Fibroblast of lung (primary cell): ENCODE data around the gene TMED9. TPM values are rescaled to one million over a fixed set of nuclear protein-coding genes. Genes with fewer than 3 reads are reported as not detected.
"Not testable (repeated sequence)": the region's sequence is repeated elsewhere in the genome, so short reads cannot be mapped to it uniquely, and the experiment has no call there.

Source experiments
- DNase-seq, 2 donors: peaks; one replicate each; pipeline versions ENCODE4 v3.0.0 to v3.0.0-alpha.2; 2010; ENCODE audit warnings: low read depth in 2 of 2
- H2AFZ ChIP-seq: 2 replicates; pipeline ENCODE4 v1.5.1; 2012; ENCODE audit warnings: low read length, control low read depth, inconsistent platforms
- H3K27ac ChIP-seq: 2 replicates; pipeline ENCODE4 v1.5.1; 2011; ENCODE audit warnings: low read length, control low read depth; ENCODE audit not compliant: insufficient read depth
- H3K27me3 ChIP-seq: 2 replicates; pipeline ENCODE4 v1.5.1; 2011; ENCODE audit warnings: mild to moderate bottlenecking, low read length; ENCODE audit not compliant: control insufficient read depth, insufficient read depth
- H3K36me3 ChIP-seq: 2 replicates; pipeline ENCODE4 v1.5.1; 2011; ENCODE audit warnings: low read length; ENCODE audit not compliant: control insufficient read depth, insufficient read depth
- H3K4me1 ChIP-seq: 2 replicates; pipeline ENCODE4 v1.5.1; 2011; ENCODE audit warnings: low read length; ENCODE audit not compliant: control insufficient read depth, insufficient read depth; ENCODE audit errors: extremely low read depth
- H3K4me2 ChIP-seq: 2 replicates; pipeline ENCODE4 v1.5.1; 2011; ENCODE audit warnings: low read length, control low read depth; ENCODE audit not compliant: insufficient read depth; ENCODE audit errors: extremely low read depth
- H3K4me3 ChIP-seq, 4 experiments: fragments of 200-600 bp in 1 of 4; sonication (generic) in 1 of 4; replicated peaks in 1 of 4; 2 replicates each; pipeline ENCODE4 v1.5.1; 2011 to 2016; ENCODE audit warnings: low read length in 4 of 4, low read depth in 3 of 4, mild to moderate bottlenecking in 3 of 4, control low read depth in 2 of 4, inconsistent platforms in 1 of 4, mixed read lengths in 1 of 4; ENCODE audit not compliant: insufficient read depth in 1 of 4; ENCODE audit errors: control extremely low read depth in 1 of 4
- H3K79me2 ChIP-seq: 2 replicates; pipeline ENCODE4 v1.5.1; 2012; ENCODE audit warnings: mild to moderate bottlenecking, low read length, inconsistent platforms; ENCODE audit not compliant: control insufficient read depth, insufficient read depth
- H3K9ac ChIP-seq: 2 replicates; pipeline ENCODE4 v1.5.1; 2011; ENCODE audit warnings: mild to moderate bottlenecking, low read length, control low read depth; ENCODE audit not compliant: insufficient read depth
- H3K9me3 ChIP-seq: 2 replicates; pipeline ENCODE4 v1.5.1; 2012; ENCODE audit warnings: low read depth, low read length; ENCODE audit not compliant: control insufficient read depth, insufficient read depth
- H4K20me1 ChIP-seq: 2 replicates; pipeline ENCODE4 v1.5.1; 2011; ENCODE audit warnings: low read length; ENCODE audit not compliant: control insufficient read depth, insufficient read depth; ENCODE audit errors: extremely low read depth
- EZH2 ChIP-seq: IDR thresholded peaks from 2 replicates; pipeline ENCODE4 v1.5.1; 2012; ENCODE audit warnings: low read length, control low read depth, mild to moderate bottlenecking; ENCODE audit errors: missing control alignments
- polyA plus RNA-seq, 2 donors: library from polyadenylated mRNA; depleted of rRNA in 1 of 2; stranded (reverse) in 1 of 2; unstranded in 1 of 2; fragments of >200 nt; gene quantifications; 2 replicates each; pipeline ENCODE4 v1.2.1, GENCODE V29; 2011 to 2012; ENCODE audit warnings: missing spikeins in 1 of 2
- total RNA-seq: library from RNA; depleted of rRNA; stranded (reverse); fragments of >200 nt; gene quantifications from 2 replicates; pipeline ENCODE4 v1.2.1, GENCODE V29; 2014
- TF ChIP-seq, protein P1 (sequence below), 2 donors: IDR thresholded peaks in 1 of 2; conservative IDR thresholded peaks in 1 of 2; 1 replicate in 1 of 2; 2 replicates in 1 of 2; pipeline ENCODE4 v1.5.1; 2011 to 2012; ENCODE audit warnings: low read length in 2 of 2, control low read depth in 1 of 2, inconsistent platforms in 1 of 2, low read depth in 1 of 2, mild to moderate bottlenecking in 1 of 2

The TMED9 gene
- total and polyA plus RNA-seq, 2 donors (not counting 1 experiment from before 2014, with no cell fraction given), result 139 to 355 TPM

- Histone ChIP-seq H3K4me1 (no peaks in the 10 kb centered on the region), H3K79me2 (no peaks in the 10 kb centered on the region), H4K20me1 (no peaks in the 10 kb centered on the region), H3K4me3 (no peak overlapping the region), H3K36me3 (peaks cover 9% of the 10 kb centered on the region), H2AFZ (no peak overlapping the region), H3K9me3 (no peaks in the 10 kb centered on the region), H3K27ac (no peak overlapping the region), H3K4me2 (no peak overlapping the region), H3K9ac (no peak overlapping the region), H3K27me3 (no peaks in the 10 kb centered on the region)
- no peak for DNase-seq
- TF ChIP-seq EZH2, result no peak
- TF ChIP-seq, protein P1, sequence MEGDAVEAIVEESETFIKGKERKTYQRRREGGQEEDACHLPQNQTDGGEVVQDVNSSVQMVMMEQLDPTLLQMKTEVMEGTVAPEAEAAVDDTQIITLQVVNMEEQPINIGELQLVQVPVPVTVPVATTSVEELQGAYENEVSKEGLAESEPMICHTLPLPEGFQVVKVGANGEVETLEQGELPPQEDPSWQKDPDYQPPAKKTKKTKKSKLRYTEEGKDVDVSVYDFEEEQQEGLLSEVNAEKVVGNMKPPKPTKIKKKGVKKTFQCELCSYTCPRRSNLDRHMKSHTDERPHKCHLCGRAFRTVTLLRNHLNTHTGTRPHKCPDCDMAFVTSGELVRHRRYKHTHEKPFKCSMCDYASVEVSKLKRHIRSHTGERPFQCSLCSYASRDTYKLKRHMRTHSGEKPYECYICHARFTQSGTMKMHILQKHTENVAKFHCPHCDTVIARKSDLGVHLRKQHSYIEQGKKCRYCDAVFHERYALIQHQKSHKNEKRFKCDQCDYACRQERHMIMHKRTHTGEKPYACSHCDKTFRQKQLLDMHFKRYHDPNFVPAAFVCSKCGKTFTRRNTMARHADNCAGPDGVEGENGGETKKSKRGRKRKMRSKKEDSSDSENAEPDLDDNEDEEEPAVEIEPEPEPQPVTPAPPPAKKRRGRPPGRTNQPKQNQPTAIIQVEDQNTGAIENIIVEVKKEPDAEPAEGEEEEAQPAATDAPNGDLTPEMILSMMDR (conservative IDR thresholded peaks at IDR 0.05 in 1 of 2, IDR thresholded peaks at IDR 0.05 in 1 of 2; ENCODE audit: low read depth in 1 of 2, low read length in 2 of 2), result no peak
These were observed 20.2 kb downstream of the TMED9 start for GRCh38 chr5:177612215-177612673.

DNA sequence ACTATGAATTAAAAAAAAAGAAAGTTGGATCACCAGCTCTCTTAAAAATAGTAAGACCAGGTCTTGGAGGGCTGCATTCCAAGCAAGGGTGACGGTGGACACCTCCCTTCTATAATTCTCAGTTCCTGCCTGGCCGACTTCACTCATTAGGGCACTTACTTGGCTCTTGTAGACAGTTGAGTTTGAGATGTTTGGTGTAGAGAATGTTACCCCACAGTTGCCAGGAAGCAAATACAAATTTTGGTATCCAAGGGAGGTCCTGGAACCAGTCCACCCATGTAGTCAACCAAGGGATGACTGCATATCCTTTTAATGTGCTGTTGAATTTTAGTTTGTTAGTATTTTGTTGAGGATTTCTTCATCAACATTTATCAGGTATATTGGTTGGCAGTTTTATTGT is 28.6 kb downstream of the TMED9 start:
- Histone ChIP-seq H3K9ac (no peak overlapping the region), H3K27ac (no peak overlapping the region), H3K4me2 (no peak overlapping the region), H2AFZ (no peak overlapping the region), H4K20me1 (no peaks in the 10 kb centered on the region), H3K9me3 (no peaks in the 10 kb centered on the region), H3K79me2 (no peaks in the 10 kb centered on the region), H3K4me1 (no peaks in the 10 kb centered on the region), H3K36me3 (no peaks in the 10 kb centered on the region), H3K27me3 (no peaks in the 10 kb centered on the region), H3K4me3 (no peak overlapping the region)
- TF ChIP-seq, protein P1 (conservative IDR thresholded peaks at IDR 0.05 in 1 of 2, IDR thresholded peaks at IDR 0.05 in 1 of 2; ENCODE audit: low read depth in 1 of 2, low read length in 2 of 2), result no peak
- no peak for TF ChIP-seq EZH2
- no peak for DNase-seq

DNA sequence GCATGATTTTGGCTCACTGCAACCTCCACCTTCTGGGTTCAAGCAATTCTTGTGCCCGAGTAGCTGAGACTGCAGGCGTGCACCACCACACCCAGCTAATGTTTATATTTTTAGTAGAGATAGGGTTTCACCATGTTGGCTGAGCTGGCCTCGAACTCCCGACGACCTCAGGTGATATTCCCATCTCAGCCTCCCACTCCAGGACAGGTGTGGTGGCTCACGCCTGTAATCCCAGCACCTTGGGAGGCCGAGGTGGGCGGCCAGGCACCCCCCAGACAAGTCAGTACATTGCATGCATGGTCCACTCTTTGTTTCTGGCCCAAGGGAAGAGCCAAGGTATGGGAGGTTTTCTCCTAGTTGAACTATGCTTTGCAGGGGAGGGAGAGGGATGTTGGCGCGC is 32.2 kb downstream of the TMED9 start:
- not testable (repeated sequence) for H3K9ac ChIP-seq, H4K20me1 ChIP-seq, H3K27ac ChIP-seq, H3K27me3 ChIP-seq, H3K79me2 ChIP-seq, H3K4me2 ChIP-seq, H3K36me3 ChIP-seq, DNase-seq, H3K4me3 ChIP-seq, H3K9me3 ChIP-seq, H3K4me1 ChIP-seq, H2AFZ ChIP-seq

GRCh38 chr5:177630186-177630585 is 38.2 kb downstream of the TMED9 start:
- not testable (repeated sequence) for H3K4me2 ChIP-seq, H3K9ac ChIP-seq, H3K27me3 ChIP-seq, H3K79me2 ChIP-seq, H3K4me1 ChIP-seq, H3K9me3 ChIP-seq, H3K27ac ChIP-seq, H4K20me1 ChIP-seq, H3K4me3 ChIP-seq, H2AFZ ChIP-seq, H3K36me3 ChIP-seq
- DNase-seq, result peak in 1 of 2 donors; percentile 57

- not testable (repeated sequence) for H3K9me3 ChIP-seq, DNase-seq, H3K4me2 ChIP-seq, H3K27ac ChIP-seq, H3K27me3 ChIP-seq, H2AFZ ChIP-seq, H4K20me1 ChIP-seq, H3K4me1 ChIP-seq, H3K36me3 ChIP-seq, H3K4me3 ChIP-seq, H3K9ac ChIP-seq, H3K79me2 ChIP-seq
These were observed 42.9 kb downstream of the TMED9 start for GRCh38 chr5:177634912-177635311.

DNA sequence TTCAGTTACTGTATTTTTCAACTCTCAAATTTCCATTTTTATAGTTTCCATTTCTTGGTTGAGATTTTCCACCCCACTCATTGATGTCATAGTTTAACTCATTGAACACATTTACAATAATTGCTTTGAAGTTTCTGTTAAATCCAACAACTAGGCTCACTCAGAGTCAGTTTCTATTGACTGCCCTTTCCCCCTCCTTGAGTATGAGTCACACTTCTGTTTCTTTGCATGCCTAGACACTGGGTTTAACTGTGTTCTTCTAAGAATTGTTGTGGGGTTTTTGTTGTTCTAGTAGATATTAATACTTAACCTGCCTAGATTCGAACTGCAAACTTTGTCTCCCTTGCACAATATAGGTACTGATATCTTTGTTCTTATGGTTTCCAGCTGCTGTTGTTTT is 53.5 kb downstream of the TMED9 start:
- H3K79me2 ChIP-seq, H2AFZ ChIP-seq, H3K4me2 ChIP-seq, H3K27ac ChIP-seq, H3K36me3 ChIP-seq, H4K20me1 ChIP-seq, H3K9me3 ChIP-seq, H3K4me1 ChIP-seq, H3K27me3 ChIP-seq, H3K9ac ChIP-seq, H3K4me3 ChIP-seq, DNase-seq: not testable (repeated sequence)
